ENCODE measurements around the gene SGCE.

SGCE gene

DNA sequence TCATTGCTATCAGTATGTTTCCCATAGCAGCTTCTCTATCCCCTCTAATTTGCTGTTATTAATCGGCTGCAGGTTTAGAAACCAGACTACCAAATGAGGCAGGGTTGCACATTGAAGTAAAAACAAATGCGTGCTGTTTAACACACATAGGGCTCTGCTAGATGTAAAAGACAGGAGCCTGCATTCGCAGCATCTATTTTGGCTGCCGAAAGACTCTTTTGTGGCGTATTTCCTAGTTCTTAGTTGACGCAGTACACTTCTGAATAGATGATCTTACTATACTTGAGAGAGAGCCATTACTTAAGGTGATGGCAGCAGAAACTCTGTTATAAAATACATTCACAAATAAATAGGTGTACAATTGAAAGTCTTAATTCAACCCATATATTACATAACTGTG, 21.4 kb downstream of the SGCE start:
- no peak overlapping the region for H3K9ac ChIP-seq
- no peak overlapping the region for H3K27ac ChIP-seq

DNA sequence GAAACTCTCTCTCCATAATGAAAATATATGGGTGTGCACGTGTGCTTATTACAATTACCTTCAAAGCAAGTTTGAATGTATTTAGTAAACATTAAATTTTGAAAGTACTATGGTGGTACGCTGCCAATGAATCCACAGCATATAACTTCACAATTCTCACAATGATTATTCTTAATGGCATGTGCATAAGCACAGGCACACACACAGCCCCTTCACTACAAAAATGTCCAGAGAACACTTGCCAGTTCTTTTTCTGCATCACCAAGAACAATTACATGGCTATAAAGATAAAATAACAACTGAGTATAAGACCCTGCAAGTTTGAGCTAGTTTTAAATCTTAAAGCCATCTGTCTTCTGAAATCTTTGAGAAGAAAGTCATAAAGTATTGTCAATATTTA, 22.2 kb downstream of the SGCE start:
- Histone ChIP-seq H3K79me2 (no peaks in the 10 kb centered on the region), H3K27ac (no peak overlapping the region), H3K4me1 (no peaks in the 10 kb centered on the region), H2AFZ (no peak overlapping the region), H3K9me3 (ENCODE audit: control insufficient read depth, low read length) (no peaks in the 10 kb centered on the region), H3K36me3 (ENCODE audit: control insufficient read depth, insufficient read depth, low read length) (no peaks in the 10 kb centered on the region), H3K9ac (no peak overlapping the region), H3K4me2 (ENCODE audit: low read length) (no peak overlapping the region), H3K27me3 (ENCODE audit: control insufficient read depth, insufficient read depth, low read length) (no peaks in the 10 kb centered on the region), H3K4me3 (ENCODE audit: low read depth, low read length) (no peak overlapping the region)
- TF ChIP-seq, protein P1, sequence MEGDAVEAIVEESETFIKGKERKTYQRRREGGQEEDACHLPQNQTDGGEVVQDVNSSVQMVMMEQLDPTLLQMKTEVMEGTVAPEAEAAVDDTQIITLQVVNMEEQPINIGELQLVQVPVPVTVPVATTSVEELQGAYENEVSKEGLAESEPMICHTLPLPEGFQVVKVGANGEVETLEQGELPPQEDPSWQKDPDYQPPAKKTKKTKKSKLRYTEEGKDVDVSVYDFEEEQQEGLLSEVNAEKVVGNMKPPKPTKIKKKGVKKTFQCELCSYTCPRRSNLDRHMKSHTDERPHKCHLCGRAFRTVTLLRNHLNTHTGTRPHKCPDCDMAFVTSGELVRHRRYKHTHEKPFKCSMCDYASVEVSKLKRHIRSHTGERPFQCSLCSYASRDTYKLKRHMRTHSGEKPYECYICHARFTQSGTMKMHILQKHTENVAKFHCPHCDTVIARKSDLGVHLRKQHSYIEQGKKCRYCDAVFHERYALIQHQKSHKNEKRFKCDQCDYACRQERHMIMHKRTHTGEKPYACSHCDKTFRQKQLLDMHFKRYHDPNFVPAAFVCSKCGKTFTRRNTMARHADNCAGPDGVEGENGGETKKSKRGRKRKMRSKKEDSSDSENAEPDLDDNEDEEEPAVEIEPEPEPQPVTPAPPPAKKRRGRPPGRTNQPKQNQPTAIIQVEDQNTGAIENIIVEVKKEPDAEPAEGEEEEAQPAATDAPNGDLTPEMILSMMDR (IDR thresholded peaks at IDR 0.05), result no peak

More for the DNA sequence above, 21.4 kb downstream of the SGCE start:
- Histone ChIP-seq H3K27me3 (ENCODE audit: control insufficient read depth, insufficient read depth, low read length) (no peaks in the 10 kb centered on the region), H3K4me2 (ENCODE audit: low read length) (no peak overlapping the region), H3K4me3 (ENCODE audit: low read depth, low read length) (no peak overlapping the region), H3K9me3 (ENCODE audit: control insufficient read depth, low read length) (no peaks in the 10 kb centered on the region), H3K79me2 (no peaks in the 10 kb centered on the region), H2AFZ (no peak overlapping the region), H3K4me1 (no peaks in the 10 kb centered on the region), H3K36me3 (ENCODE audit: control insufficient read depth, insufficient read depth, low read length) (no peaks in the 10 kb centered on the region)
- TF ChIP-seq, protein P1 (IDR thresholded peaks at IDR 0.05), result no peak

DNA sequence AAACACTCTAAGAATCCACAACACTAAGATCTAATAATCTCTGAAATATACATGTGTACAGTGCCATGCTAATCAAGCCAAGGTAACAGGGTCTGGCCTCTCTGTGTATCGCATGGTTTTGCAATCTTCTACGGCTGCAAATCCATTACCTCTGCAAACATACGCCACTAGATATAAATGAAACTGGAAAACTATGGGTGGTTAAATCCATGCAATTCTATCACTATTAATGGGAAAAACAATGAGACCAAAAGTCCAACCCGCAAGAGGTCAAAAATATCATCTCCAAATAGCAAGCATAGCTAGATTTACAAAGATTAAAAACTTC, 23.0 kb downstream of the SGCE start:
- Histone ChIP-seq H3K4me3 (ENCODE audit: low read depth, low read length) (no peak overlapping the region), H3K36me3 (ENCODE audit: control insufficient read depth, insufficient read depth, low read length) (no peaks in the 10 kb centered on the region), H3K9me3 (ENCODE audit: control insufficient read depth, low read length) (no peaks in the 10 kb centered on the region), H3K9ac (no peak overlapping the region), H3K79me2 (no peaks in the 10 kb centered on the region), H3K27ac (no peak overlapping the region), H3K4me2 (ENCODE audit: low read length) (no peak overlapping the region), H3K27me3 (ENCODE audit: control insufficient read depth, insufficient read depth, low read length) (no peaks in the 10 kb centered on the region), H2AFZ (no peak overlapping the region), H3K4me1 (no peaks in the 10 kb centered on the region)
- TF ChIP-seq, protein P1 (IDR thresholded peaks at IDR 0.05), result no peak

DNA sequence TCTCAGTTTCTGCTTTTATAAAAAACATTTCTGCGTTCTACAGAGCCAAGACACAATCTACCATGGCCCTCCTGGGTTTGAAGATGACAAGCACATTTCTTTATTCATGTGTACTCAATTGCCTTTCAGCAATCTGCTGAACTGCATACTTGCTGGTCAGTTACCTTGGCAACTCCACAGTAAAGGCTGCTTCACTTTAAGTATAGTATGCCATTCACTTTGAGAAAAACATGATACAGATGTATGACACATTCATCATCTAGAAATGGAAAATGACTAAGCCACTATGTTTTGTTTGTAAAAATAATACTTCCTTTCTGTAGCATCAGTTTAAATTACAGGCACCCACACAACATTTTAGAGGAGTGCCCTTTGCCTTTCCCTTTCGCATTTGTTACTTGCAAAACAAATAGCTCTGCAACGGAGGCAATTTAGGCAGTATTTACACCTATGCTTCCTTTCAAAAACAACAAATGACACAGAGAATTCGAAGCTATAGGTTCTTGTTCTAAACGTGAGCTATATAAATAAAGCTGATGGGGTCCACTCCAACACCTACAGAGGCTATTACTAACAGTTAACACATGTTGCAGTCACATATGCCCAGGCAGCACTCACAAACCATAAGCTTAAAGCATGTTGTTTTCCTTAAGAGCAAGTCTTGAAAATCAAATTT, 23.5 kb downstream of the SGCE start:
- TF ChIP-seq, protein P1 (IDR thresholded peaks at IDR 0.05), result no peak
- no peaks in the 10 kb centered on the region for H3K27me3 ChIP-seq (ENCODE audit: control insufficient read depth, insufficient read depth, low read length)
- H3K9me3 ChIP-seq (ENCODE audit: control insufficient read depth, low read length), result no peaks in the 10 kb centered on the region

DNA sequence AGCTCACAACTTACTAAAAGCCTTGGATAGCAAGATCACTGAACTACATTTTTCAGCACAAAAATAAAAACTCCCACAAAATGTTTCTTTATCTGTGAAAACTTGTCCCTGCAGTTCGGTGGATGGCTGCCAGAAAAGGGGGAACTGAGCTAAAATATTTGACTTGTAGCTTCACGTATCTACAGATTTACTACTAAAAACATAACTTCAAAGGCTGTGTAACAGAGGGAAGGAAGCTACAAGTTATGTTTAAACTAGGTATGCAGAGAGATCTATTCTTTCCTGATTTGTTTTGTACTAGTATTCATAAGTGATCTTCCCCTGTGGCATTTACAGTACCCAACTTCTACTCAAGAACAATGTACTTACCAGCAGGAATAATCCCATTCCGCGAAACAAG, 25.1 kb downstream of the SGCE start:
- no peaks in the 10 kb centered on the region for H3K36me3 ChIP-seq (ENCODE audit: control insufficient read depth, insufficient read depth, low read length)
- TF ChIP-seq, protein P1 (IDR thresholded peaks at IDR 0.05), result no peak
- no peaks in the 10 kb centered on the region for H3K4me1 ChIP-seq
- H3K4me3 ChIP-seq (ENCODE audit: low read depth, low read length), result no peak overlapping the region
- H3K4me2 ChIP-seq (ENCODE audit: low read length), result no peak overlapping the region
- no peak overlapping the region for H3K9ac ChIP-seq
- H3K9me3 ChIP-seq (ENCODE audit: control insufficient read depth, low read length), result no peaks in the 10 kb centered on the region
- no peaks in the 10 kb centered on the region for H3K79me2 ChIP-seq
- no peak overlapping the region for H2AFZ ChIP-seq
- H3K27ac ChIP-seq, result no peak overlapping the region
- no peaks in the 10 kb centered on the region for H3K27me3 ChIP-seq (ENCODE audit: control insufficient read depth, insufficient read depth, low read length)

More for the DNA sequence above, 23.5 kb downstream of the SGCE start:
- no peak overlapping the region for H3K4me2 ChIP-seq (ENCODE audit: low read length)
- H3K79me2 ChIP-seq, result no peaks in the 10 kb centered on the region
- H3K36me3 ChIP-seq (ENCODE audit: control insufficient read depth, insufficient read depth, low read length), result no peaks in the 10 kb centered on the region
- H2AFZ ChIP-seq, result no peak overlapping the region
- H3K9ac ChIP-seq, result no peak overlapping the region
- H3K27ac ChIP-seq, result no peak overlapping the region
- no peak overlapping the region for H3K4me3 ChIP-seq (ENCODE audit: low read depth, low read length)
- no peaks in the 10 kb centered on the region for H3K4me1 ChIP-seq

Data from parathyroid adenoma (tissue), 2 donors.